ENCODE data around the gene ARID2.

DNA sequence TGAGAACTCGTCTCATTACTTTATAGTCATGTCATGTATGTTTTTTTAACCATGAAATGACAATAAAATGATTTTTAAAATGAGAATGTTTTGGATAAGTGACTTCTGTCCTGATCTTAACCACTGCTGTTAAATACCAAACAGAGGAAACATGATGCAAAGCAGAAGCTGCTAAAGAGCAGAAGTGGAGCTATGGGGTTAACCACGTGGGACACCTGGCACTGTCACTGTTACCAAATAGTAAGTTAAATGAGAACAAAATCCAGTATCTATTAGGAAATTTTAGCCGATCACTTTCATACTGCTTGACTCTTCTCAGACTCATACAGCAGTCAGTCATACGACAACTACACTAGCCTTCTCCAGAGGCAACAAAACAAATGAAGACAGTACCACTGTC is 178.4 kb downstream of the ARID2 start:
- TF ChIP-seq, protein P1, sequence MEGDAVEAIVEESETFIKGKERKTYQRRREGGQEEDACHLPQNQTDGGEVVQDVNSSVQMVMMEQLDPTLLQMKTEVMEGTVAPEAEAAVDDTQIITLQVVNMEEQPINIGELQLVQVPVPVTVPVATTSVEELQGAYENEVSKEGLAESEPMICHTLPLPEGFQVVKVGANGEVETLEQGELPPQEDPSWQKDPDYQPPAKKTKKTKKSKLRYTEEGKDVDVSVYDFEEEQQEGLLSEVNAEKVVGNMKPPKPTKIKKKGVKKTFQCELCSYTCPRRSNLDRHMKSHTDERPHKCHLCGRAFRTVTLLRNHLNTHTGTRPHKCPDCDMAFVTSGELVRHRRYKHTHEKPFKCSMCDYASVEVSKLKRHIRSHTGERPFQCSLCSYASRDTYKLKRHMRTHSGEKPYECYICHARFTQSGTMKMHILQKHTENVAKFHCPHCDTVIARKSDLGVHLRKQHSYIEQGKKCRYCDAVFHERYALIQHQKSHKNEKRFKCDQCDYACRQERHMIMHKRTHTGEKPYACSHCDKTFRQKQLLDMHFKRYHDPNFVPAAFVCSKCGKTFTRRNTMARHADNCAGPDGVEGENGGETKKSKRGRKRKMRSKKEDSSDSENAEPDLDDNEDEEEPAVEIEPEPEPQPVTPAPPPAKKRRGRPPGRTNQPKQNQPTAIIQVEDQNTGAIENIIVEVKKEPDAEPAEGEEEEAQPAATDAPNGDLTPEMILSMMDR (IDR thresholded peaks at IDR 0.05 in 2 of 3, conservative IDR thresholded peaks at IDR 0.05 in 1 of 3; ENCODE audit: control insufficient read depth in 2 of 3, extremely low read depth in 1 of 3, insufficient read depth in 1 of 3, low read depth in 3 of 3, low read length in 3 of 3): no peak
- TF ChIP-seq EED (IDR thresholded peaks at IDR 0.05; ENCODE audit: low read depth) (no peak), CHD2 (IDR thresholded peaks at IDR 0.05; ENCODE audit: borderline replicate concordance, low read depth, low read length) (no peak), POLR2A (IDR thresholded peaks at IDR 0.05; ENCODE audit: low read depth, low read length) (no peak)
- TF ChIP-seq, protein P2, sequence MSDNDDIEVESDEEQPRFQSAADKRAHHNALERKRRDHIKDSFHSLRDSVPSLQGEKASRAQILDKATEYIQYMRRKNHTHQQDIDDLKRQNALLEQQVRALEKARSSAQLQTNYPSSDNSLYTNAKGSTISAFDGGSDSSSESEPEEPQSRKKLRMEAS (IDR thresholded peaks at IDR 0.05; ENCODE audit: low read depth, low read length): no peak
